Lung (tissue), 12 donors: ENCODE measurements around the gene NFIB. TPM values are rescaled to one million over a fixed set of nuclear protein-coding genes. Genes with fewer than 3 reads are reported as not detected.

ENCODE experiments used
- ATAC-seq: fragments of 200-7000 bp; cut with Tn5 transposase; one replicate; pipeline ENCODE4 v1.9.1; 2020; ENCODE audit warnings: moderate number of reproducible peaks; ENCODE audit not compliant: insufficient read depth, low FRiP score
- DNase-seq, 3 donors: peaks; one replicate each; pipeline ENCODE4 v3.0.0-alpha.2; 2013 to 2017
- H3K27ac ChIP-seq, 2 donors: one replicate each; pipeline ENCODE4 v1.5.1; 2013; ENCODE audit warnings: mild to moderate bottlenecking in 2 of 2, moderate library complexity in 2 of 2, control low read depth in 1 of 2, inconsistent platforms in 1 of 2, low read depth in 1 of 2, low read length in 1 of 2
- H3K27me3 ChIP-seq, 3 donors: one replicate each; pipeline ENCODE4 v1.5.1; 2013; ENCODE audit warnings: low read length in 2 of 3; ENCODE audit not compliant: control insufficient read depth in 3 of 3, insufficient read depth in 3 of 3
- H3K36me3 ChIP-seq, 4 donors: one replicate each; pipeline ENCODE4 v1.5.1; 2013; ENCODE audit warnings: low read length in 4 of 4, mild to moderate bottlenecking in 1 of 4, moderate library complexity in 1 of 4; ENCODE audit not compliant: control insufficient read depth in 4 of 4, insufficient read depth in 4 of 4
- H3K4me1 ChIP-seq, 5 donors: one replicate each; pipeline ENCODE4 v1.5.1; 2013; ENCODE audit warnings: low read length in 5 of 5, mild to moderate bottlenecking in 2 of 5, moderate library complexity in 1 of 5; ENCODE audit not compliant: control insufficient read depth in 5 of 5, insufficient read depth in 5 of 5
- H3K4me3 ChIP-seq: one replicate; pipeline ENCODE4 v1.5.1; 2013; ENCODE audit warnings: mild to moderate bottlenecking, control low read depth, moderate library complexity
- H3K9ac ChIP-seq, 2 donors: one replicate each; pipeline ENCODE4 v1.5.1; 2013; ENCODE audit warnings: low read length in 2 of 2, control low read depth in 1 of 2; ENCODE audit not compliant: insufficient read depth in 1 of 2
- H3K9me3 ChIP-seq, 4 donors: one replicate each; pipeline ENCODE4 v1.5.1; 2013; ENCODE audit warnings: low read length in 3 of 4, mild to moderate bottlenecking in 1 of 4, moderate library complexity in 1 of 4; ENCODE audit not compliant: control insufficient read depth in 4 of 4, insufficient read depth in 3 of 4
- WGBS, 2 donors: extraction: QIAGEN DNeasy Blood & Tissue Kit; methylation state at CpG; one replicate each; pipeline ENCODE4 v1.1.7; 2013; 5-methylcytosine and 5-hydroxymethylcytosine counted together
- polyA plus RNA-seq, 2 donors: library from polyadenylated mRNA; stranded (reverse); fragments of 200-250 nt; gene quantifications; one replicate each; pipeline ENCODE4 v1.2.1, GENCODE V29; 2013
- total RNA-seq, 2 donors: library from RNA; depleted of rRNA in 1 of 2; stranded (reverse); fragments of >200 nt in 1 of 2; gene quantifications; one replicate each; pipeline ENCODE4 v1.2.1, GENCODE V29; 2014 to 2021
- TF ChIP-seq, protein P1 (sequence below): IDR thresholded peaks from 2 replicates; pipeline ENCODE4 v1.5.1; 2012; ENCODE audit warnings: mild to moderate bottlenecking; ENCODE audit errors: control extremely low read depth, extremely low read depth
- donor health status: control.
- donor health status: control.
- donor health status: Bipolar disorder and iron deficiency.
- donor health status: healthy.
- donor health status: DM: yes; HTN: yes; CAD: no.

NFIB gene
- total and polyA plus RNA-seq, 4 donors: 7.3 to 189 (median 51.0) TPM

DNA sequence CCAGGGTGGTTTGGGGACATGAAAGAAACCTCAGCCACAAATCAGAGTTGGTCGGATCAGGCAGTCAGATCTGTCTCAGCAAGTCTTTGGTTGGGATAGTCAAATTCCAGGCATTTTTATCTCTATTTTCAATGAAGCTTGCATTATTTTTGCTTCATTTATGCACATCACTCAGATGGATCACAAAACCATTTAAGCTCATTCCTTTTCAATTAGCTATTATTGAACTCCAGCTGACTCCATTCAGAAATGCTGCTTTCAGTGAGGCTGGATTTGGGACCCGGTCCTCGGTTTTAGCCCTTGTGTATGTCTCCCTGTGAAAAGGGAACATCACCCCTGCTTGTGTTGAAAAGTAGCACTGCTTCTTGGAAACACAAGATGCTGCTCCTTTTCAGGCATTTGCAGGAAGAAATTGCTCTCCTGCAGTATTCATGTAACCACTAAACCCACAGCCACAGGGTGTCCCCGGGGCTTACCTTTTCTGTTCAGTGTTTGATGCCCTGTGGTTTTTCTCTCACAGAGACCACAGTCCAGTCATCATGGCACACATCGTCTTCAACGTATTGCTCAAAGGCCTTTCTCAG is 232.9 kb downstream of the NFIB start:
- H3K9me3 ChIP-seq: no peaks in the 10 kb centered on the region
- WGBS, 2 donors: 43 to 60% methylated on average over 6 of the region's 6 CpGs
- DNase-seq (peak in 2 of 3 donors; percentile 33 to 46), ATAC-seq (no peak)
- peak overlapping the region in 1 of 2 donors; percentile 26 for H3K9ac ChIP-seq
- H3K27ac ChIP-seq: no peak overlapping the region
- no peak overlapping the region for H3K4me3 ChIP-seq
- TF ChIP-seq, protein P1, sequence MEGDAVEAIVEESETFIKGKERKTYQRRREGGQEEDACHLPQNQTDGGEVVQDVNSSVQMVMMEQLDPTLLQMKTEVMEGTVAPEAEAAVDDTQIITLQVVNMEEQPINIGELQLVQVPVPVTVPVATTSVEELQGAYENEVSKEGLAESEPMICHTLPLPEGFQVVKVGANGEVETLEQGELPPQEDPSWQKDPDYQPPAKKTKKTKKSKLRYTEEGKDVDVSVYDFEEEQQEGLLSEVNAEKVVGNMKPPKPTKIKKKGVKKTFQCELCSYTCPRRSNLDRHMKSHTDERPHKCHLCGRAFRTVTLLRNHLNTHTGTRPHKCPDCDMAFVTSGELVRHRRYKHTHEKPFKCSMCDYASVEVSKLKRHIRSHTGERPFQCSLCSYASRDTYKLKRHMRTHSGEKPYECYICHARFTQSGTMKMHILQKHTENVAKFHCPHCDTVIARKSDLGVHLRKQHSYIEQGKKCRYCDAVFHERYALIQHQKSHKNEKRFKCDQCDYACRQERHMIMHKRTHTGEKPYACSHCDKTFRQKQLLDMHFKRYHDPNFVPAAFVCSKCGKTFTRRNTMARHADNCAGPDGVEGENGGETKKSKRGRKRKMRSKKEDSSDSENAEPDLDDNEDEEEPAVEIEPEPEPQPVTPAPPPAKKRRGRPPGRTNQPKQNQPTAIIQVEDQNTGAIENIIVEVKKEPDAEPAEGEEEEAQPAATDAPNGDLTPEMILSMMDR: no peak
- H3K27me3 ChIP-seq: no peaks in the 10 kb centered on the region
- peaks cover 3 to 12% (median 4%) of the 10 kb centered on the region in 4 donors for H3K36me3 ChIP-seq
- H3K4me1 ChIP-seq: peaks cover 0 to 54% (median 5%) of the 10 kb centered on the region in 5 donors

DNA sequence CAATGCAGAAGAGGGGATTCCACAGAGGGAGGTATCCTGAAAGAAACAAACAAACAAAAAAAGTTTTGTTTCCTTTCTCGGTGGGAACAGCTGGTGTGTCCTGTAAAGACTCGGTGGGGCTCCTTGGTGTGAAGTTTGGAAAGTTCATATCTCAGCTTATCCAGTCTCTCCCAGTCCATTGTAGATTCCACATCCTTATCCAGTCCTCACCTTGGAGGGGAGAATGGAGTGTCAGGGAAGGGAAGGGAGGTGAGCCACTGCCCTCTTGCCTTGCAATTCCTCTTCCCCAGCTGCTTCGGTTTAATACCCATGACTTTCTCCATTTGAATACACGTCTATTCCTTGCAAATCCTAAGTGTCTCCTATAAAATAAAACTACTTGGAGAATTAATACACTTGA is 234.5 kb downstream of the NFIB start:
- Histone ChIP-seq H3K36me3 (peaks cover 0 to 6% (median under 1%) of the 10 kb centered on the region in 4 donors), H3K9me3 (no peaks in the 10 kb centered on the region), H3K4me1 (peaks cover 0 to 54% (median 5%) of the 10 kb centered on the region in 5 donors), H3K4me3 (no peak overlapping the region), H3K9ac (no peak overlapping the region), H3K27me3 (no peaks in the 10 kb centered on the region), H3K27ac (no peak overlapping the region)
- peak in 1 of 3 donors; percentile 15 for DNase-seq
- WGBS, 2 donors: 85 to 93% methylated on average over 4 of the region's 4 CpGs
- TF ChIP-seq, protein P1: no peak
- ATAC-seq: no peak

DNA sequence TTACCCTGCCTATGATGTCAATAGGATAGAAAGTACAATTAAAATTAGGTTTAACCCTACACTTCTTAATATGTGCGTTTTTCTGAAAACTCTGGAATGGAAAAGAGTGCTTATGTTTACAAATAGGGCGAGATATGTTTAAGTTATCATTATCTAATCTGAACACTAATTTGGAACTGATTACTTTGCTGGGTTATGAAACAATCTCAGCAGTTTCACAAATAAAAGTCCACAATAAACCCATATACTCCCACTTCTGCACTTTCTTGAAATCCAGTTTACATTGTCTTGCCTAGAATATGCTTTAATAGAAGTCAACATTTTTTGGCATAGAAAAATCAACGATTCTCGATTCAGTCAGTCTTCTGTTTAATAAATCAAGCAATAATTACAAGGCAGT is 236.3 kb downstream of the NFIB start:
- H3K4me3 ChIP-seq: no peak overlapping the region
- peaks cover 0 to 4% (median 0%) of the 10 kb centered on the region in 4 donors for H3K36me3 ChIP-seq
- H3K27me3 ChIP-seq: no peaks in the 10 kb centered on the region
- peak overlapping the region in 1 of 2 donors; percentile 11 for H3K9ac ChIP-seq
- 58 to 72% methylated on average over 4 of the region's 4 CpGs for WGBS, 2 donors
- ATAC-seq (no peak), DNase-seq (peak in 2 of 3 donors; percentile 60 to 61)
- no peak overlapping the region for H3K27ac ChIP-seq
- peaks cover 0 to 40% (median 5%) of the 10 kb centered on the region in 5 donors for H3K4me1 ChIP-seq
- no peaks in the 10 kb centered on the region for H3K9me3 ChIP-seq
- TF ChIP-seq, protein P1: no peak
